Astrocyte of the cerebellum (primary cell): ENCODE data around the gene TMEM269.
A peak's percentile ranks its signal among the peaks of the same experiment; 100 is the strongest.
"Not testable (repeated sequence)": the region's sequence is repeated elsewhere in the genome, so short reads cannot be mapped to it uniquely, and the experiment has no call there.

ENCODE experiments used
- DNase-seq: peaks from one replicate; pipeline ENCODE4 v3.0.0-alpha.2; 2011; ENCODE audit warnings: low read depth
- H3K4me3 ChIP-seq: 2 replicates; pipeline ENCODE4 v1.5.1; 2011; ENCODE audit warnings: mild to moderate bottlenecking, low read depth, low read length, moderate library complexity
- in situ Hi-C: cut with HindIII; loops from 2 replicates; pipeline ENCODE4 v1.10.0; 2017; ENCODE audit warnings: low sequenced_read_pairs
- TF ChIP-seq, protein P1 (sequence below): IDR thresholded peaks from 2 replicates; pipeline ENCODE4 v1.5.1; 2012; ENCODE audit warnings: low read length, low read depth, moderate library complexity, mild to moderate bottlenecking; ENCODE audit errors: missing control alignments

Gene TMEM269

DNA sequence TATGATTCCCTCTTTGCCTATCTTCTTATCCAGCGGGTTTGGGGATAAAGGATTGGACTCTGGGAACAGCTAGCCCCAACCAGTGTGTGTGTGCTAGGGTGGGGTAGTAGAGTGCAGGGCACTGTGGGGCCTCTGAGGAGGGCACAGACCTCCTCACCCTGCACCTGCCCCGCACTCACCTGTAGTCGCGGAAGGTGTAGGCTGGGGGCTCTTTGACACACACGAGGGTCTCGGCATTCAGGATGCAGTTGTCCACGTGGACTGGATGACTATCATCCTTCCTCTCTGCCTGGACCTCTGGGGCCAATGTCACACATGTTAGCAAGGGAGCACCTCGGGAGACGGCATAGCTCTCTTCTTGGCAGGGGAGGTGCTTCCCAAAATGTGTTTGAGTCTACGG is 36.8 kb upstream of the TMEM269 start:
- in situ Hi-C loops = no loop called here
- no peak for DNase-seq
- no peak overlapping the region for H3K4me3 ChIP-seq
- TF ChIP-seq, protein P1, sequence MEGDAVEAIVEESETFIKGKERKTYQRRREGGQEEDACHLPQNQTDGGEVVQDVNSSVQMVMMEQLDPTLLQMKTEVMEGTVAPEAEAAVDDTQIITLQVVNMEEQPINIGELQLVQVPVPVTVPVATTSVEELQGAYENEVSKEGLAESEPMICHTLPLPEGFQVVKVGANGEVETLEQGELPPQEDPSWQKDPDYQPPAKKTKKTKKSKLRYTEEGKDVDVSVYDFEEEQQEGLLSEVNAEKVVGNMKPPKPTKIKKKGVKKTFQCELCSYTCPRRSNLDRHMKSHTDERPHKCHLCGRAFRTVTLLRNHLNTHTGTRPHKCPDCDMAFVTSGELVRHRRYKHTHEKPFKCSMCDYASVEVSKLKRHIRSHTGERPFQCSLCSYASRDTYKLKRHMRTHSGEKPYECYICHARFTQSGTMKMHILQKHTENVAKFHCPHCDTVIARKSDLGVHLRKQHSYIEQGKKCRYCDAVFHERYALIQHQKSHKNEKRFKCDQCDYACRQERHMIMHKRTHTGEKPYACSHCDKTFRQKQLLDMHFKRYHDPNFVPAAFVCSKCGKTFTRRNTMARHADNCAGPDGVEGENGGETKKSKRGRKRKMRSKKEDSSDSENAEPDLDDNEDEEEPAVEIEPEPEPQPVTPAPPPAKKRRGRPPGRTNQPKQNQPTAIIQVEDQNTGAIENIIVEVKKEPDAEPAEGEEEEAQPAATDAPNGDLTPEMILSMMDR = no peak

DNA sequence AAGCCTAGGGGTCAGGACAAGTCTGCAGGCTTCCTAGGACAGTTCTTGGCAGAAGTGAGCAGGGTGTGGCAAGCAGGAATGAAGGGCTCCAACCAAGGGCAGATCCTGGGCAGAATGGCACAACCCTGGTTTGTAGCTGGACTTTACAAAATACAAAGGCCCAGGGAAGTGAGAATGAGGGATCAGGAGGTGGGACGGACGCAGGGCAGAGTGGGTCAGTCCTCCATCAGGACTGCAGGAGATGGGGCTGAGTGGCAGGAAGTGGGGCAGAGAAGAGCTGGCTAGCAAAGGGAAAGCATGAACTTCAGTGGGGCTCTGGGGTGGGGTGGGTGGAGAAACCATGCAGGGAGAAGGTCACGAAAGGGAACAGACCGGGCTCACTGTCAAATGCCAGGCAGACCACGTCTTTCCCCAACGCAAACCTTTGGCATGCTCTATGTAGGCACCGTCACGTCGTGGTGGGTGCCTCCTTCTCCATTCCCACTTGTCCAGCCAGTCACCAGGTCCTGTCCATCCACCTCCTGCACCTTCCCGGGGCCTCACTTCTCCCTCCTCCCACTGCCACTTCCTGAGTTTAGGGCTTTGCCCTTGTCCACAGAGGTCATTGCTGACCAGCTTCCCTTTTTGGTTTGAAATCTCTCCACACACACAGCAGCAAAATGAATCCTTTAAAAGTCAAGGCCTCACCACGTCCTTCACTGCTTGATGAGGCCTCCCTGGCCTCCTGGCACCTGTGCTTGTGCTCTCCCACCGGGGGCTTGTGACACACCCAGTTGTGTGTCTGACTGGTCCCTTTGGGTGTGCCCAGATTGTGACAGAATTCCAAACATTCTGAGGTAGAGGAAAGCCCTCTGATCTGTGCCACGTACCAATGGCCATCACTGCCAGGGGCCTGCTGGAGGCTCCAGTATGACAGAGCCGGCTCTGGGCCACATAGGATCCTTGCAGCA is 36.1 kb upstream of the TMEM269 start:
- in situ Hi-C loops = no loop called here
- TF ChIP-seq, protein P1 = no peak
- no peak for DNase-seq
- H3K4me3 ChIP-seq = no peak overlapping the region

DNA sequence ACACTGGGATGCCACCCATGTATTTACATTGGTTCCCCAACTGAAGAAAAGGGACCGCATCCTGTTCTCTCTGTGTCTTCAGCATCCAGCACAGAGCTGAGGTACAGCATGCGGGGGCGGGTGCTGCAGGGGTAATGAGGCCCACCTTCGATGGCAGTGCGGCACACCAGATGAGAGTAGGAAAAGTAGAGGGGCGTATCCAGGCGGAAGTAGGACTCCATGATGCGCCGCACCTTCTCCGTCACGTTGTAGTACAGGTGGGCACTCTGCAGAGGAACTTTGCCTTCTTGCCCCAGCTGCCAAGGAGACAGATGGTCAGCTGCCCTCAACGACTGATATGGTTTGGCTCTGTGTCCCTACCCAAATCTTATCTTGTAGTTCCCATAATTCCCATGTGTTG is 34.8 kb upstream of the TMEM269 start:
- DNase-seq = no peak
- TF ChIP-seq, protein P1 = no peak
- in situ Hi-C loops = no loop called here
- no peak overlapping the region for H3K4me3 ChIP-seq

DNA sequence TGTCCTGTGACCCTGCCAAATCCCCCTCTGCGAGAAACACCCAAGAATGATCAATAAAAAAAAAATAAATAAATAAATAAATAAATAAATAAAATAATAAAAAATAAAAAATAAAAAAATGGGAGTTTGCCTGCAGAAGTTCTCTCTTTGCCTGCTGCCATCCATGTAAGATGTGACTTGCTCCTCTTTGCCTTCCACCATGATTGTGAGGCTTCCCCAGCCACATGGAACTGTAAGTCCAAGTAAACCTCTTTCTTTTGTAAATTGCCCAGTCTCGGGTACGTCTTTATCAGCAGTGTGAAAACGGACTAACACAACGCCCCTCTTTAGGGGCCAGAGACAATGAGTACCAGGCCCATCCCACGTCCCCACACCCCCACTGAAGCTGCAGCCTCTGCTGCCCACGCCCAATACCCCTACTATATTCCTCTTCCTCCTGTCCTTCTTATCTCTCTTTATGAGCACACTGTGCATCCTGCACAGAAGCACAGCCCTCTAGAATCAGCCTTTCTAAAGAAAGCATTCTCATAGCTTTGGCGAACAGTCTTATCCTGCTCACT is 33.2 kb upstream of the TMEM269 start:
- DNase-seq, in situ Hi-C loops, H3K4me3 ChIP-seq: not testable (repeated sequence)

DNA sequence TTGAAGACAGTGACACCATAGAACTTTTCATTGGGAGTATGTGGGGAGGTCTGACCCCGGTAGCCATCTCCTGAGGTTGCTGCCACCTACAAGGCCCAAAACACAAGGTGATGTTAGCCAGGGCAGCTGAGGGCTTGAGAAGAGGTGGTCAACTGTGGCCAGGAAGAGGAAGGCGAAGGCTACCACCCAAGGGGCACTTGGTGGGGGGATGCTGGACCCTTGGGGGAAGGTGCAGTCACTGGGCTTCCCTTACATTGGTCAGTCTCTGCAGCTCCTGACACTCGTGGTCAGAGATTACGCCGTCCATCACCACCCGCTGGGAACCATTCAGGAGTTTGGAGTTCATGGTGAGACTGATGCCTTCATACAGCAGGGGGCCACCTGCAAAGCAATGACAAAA is 32.5 kb upstream of the TMEM269 start:
- TF ChIP-seq, protein P1 = no peak
- no peak overlapping the region for H3K4me3 ChIP-seq
- in situ Hi-C loops = no loop called here
- DNase-seq = no peak

DNA sequence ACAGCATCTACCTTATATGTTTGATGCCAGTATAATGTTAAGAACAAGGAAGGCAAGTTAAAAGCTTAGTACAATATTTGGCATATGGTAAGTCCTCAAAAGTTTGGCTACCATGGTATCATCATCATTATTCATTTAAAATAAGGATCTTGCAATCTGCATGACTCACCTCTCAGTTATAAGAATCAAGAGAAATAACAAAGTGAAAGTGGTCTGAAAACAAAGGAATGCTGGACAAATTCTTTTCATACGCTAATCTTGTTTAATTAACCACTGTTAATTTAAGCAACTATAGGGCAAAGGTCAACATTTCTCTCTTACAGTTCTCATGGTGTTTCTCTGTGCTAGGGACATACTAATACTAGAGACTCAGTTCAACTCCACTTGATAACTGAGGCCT is 31.7 kb upstream of the TMEM269 start:
- H3K4me3 ChIP-seq = no peak overlapping the region
- TF ChIP-seq, protein P1 = no peak
- in situ Hi-C loops = no loop called here
- peak; percentile 23 for DNase-seq
